Measurements from ENCODE around the gene VMP1.
A peak's percentile ranks its signal among the peaks of the same experiment; 100 is the strongest.
"Not testable (repeated sequence)": the region's sequence is repeated elsewhere in the genome, so short reads cannot be mapped to it uniquely, and the experiment has no call there.

The VMP1 gene

GRCh38 chr17:59830846-59831486 is 123.5 kb downstream of the VMP1 start:
- H3K27ac ChIP-seq (ENCODE audit: low read depth, low read length) = peak overlapping the region; percentile 48
- no peaks in the 10 kb centered on the region for H3K27me3 ChIP-seq (ENCODE audit: control insufficient read depth in 1 of 2, insufficient read depth in 2 of 2, low read length in 2 of 2)
- H3K36me3 ChIP-seq (ENCODE audit: control insufficient read depth in 1 of 2, insufficient read depth in 2 of 2, low read length in 2 of 2) = no peaks in the 10 kb centered on the region
- H3K4me3 ChIP-seq (ENCODE audit: low read depth in 1 of 2, low read length in 2 of 2) = no peak overlapping the region
- no peak overlapping the region for H3K9ac ChIP-seq (ENCODE audit: low read depth in 1 of 2, low read length in 2 of 2)
- peaks cover 31 to 49% of the 10 kb centered on the region in 2 donors for H3K4me1 ChIP-seq (ENCODE audit: control insufficient read depth in 1 of 2, insufficient read depth in 2 of 2, low read length in 2 of 2)
- H3K9me3 ChIP-seq (ENCODE audit: control insufficient read depth in 1 of 2, low read length in 2 of 2) = no peaks in the 10 kb centered on the region

GRCh38 chr17:59832883-59833379 is 125.5 kb downstream of the VMP1 start:
- Histone ChIP-seq H3K27me3 (ENCODE audit: control insufficient read depth in 1 of 2, insufficient read depth in 2 of 2, low read length in 2 of 2) (no peaks in the 10 kb centered on the region), H3K36me3 (ENCODE audit: control insufficient read depth in 1 of 2, insufficient read depth in 2 of 2, low read length in 2 of 2) (no peaks in the 10 kb centered on the region), H3K4me3 (ENCODE audit: low read depth in 1 of 2, low read length in 2 of 2) (no peak overlapping the region), H3K27ac (ENCODE audit: low read depth, low read length) (no peak overlapping the region), H3K9ac (ENCODE audit: low read depth in 1 of 2, low read length in 2 of 2) (no peak overlapping the region), H3K4me1 (ENCODE audit: control insufficient read depth in 1 of 2, insufficient read depth in 2 of 2, low read length in 2 of 2) (peaks cover 37 to 41% of the 10 kb centered on the region in 2 donors), H3K9me3 (ENCODE audit: control insufficient read depth in 1 of 2, low read length in 2 of 2) (no peaks in the 10 kb centered on the region)

GRCh38 chr17:59837308-59838051 is 130.0 kb downstream of the VMP1 start:
- H3K4me3 ChIP-seq (ENCODE audit: low read depth in 1 of 2, low read length in 2 of 2) = peak overlapping the region; percentile 84 to 96
- no peaks in the 10 kb centered on the region for H3K27me3 ChIP-seq (ENCODE audit: control insufficient read depth in 1 of 2, insufficient read depth in 2 of 2, low read length in 2 of 2)
- peaks cover 11 to 15% of the 10 kb centered on the region in 2 donors for H3K4me1 ChIP-seq (ENCODE audit: control insufficient read depth in 1 of 2, insufficient read depth in 2 of 2, low read length in 2 of 2)
- H3K36me3 ChIP-seq (ENCODE audit: control insufficient read depth in 1 of 2, insufficient read depth in 2 of 2, low read length in 2 of 2) = peaks cover 15 to 26% of the 10 kb centered on the region in 2 donors
- peak overlapping the region; percentile 66 for H3K27ac ChIP-seq (ENCODE audit: low read depth, low read length)
- H3K9ac ChIP-seq (ENCODE audit: low read depth in 1 of 2, low read length in 2 of 2) = peak overlapping the region; percentile 89 to 100
- no peaks in the 10 kb centered on the region for H3K9me3 ChIP-seq (ENCODE audit: control insufficient read depth in 1 of 2, low read length in 2 of 2)

- Histone ChIP-seq H3K36me3 (ENCODE audit: control insufficient read depth in 1 of 2, insufficient read depth in 2 of 2, low read length in 2 of 2) (peaks cover 15 to 26% of the 10 kb centered on the region in 2 donors), H3K27me3 (ENCODE audit: control insufficient read depth in 1 of 2, insufficient read depth in 2 of 2, low read length in 2 of 2) (no peaks in the 10 kb centered on the region), H3K9me3 (ENCODE audit: control insufficient read depth in 1 of 2, low read length in 2 of 2) (no peaks in the 10 kb centered on the region), H3K4me1 (ENCODE audit: control insufficient read depth in 1 of 2, insufficient read depth in 2 of 2, low read length in 2 of 2) (peaks cover 10 to 11% of the 10 kb centered on the region in 2 donors), H3K27ac (ENCODE audit: low read depth, low read length) (peak overlapping the region; percentile 99), H3K4me3 (ENCODE audit: low read depth in 1 of 2, low read length in 2 of 2) (peak overlapping the region; percentile 84 to 96), H3K9ac (ENCODE audit: low read depth in 1 of 2, low read length in 2 of 2) (peak overlapping the region; percentile 89 to 100)
These were observed 130.8 kb downstream of the VMP1 start for GRCh38 chr17:59838052-59838916.

GRCh38 chr17:59839651-59840328 is 132.3 kb downstream of the VMP1 start:
- Histone ChIP-seq H3K36me3 (ENCODE audit: control insufficient read depth in 1 of 2, insufficient read depth in 2 of 2, low read length in 2 of 2) (peaks cover 15 to 26% of the 10 kb centered on the region in 2 donors), H3K27ac (ENCODE audit: low read depth, low read length) (peak overlapping the region; percentile 99), H3K27me3 (ENCODE audit: control insufficient read depth in 1 of 2, insufficient read depth in 2 of 2, low read length in 2 of 2) (no peaks in the 10 kb centered on the region), H3K4me1 (ENCODE audit: control insufficient read depth in 1 of 2, insufficient read depth in 2 of 2, low read length in 2 of 2) (peaks cover 13 to 23% of the 10 kb centered on the region in 2 donors), H3K9me3 (ENCODE audit: control insufficient read depth in 1 of 2, low read length in 2 of 2) (no peaks in the 10 kb centered on the region), H3K4me3 (ENCODE audit: low read depth in 1 of 2, low read length in 2 of 2) (peak overlapping the region; percentile 84 to 96), H3K9ac (ENCODE audit: low read depth in 1 of 2, low read length in 2 of 2) (peak overlapping the region; percentile 89 to 100)

GRCh38 chr17:59840329-59841090 is 133.1 kb downstream of the VMP1 start:
- Histone ChIP-seq H3K9ac (ENCODE audit: low read depth in 1 of 2, low read length in 2 of 2) (peak overlapping the region; percentile 89 to 100), H3K4me1 (ENCODE audit: control insufficient read depth in 1 of 2, insufficient read depth in 2 of 2, low read length in 2 of 2) (peaks cover 20 to 28% of the 10 kb centered on the region in 2 donors), H3K27me3 (ENCODE audit: control insufficient read depth in 1 of 2, insufficient read depth in 2 of 2, low read length in 2 of 2) (no peaks in the 10 kb centered on the region), H3K9me3 (ENCODE audit: control insufficient read depth in 1 of 2, low read length in 2 of 2) (no peaks in the 10 kb centered on the region), H3K4me3 (ENCODE audit: low read depth in 1 of 2, low read length in 2 of 2) (peak overlapping the region; percentile 84 to 96), H3K36me3 (ENCODE audit: control insufficient read depth in 1 of 2, insufficient read depth in 2 of 2, low read length in 2 of 2) (peaks cover 15 to 26% of the 10 kb centered on the region in 2 donors), H3K27ac (ENCODE audit: low read depth, low read length) (peak overlapping the region; percentile 99)

GRCh38 chr17:59841091-59841881 is 133.8 kb downstream of the VMP1 start:
- H3K4me3 ChIP-seq (ENCODE audit: low read depth in 1 of 2, low read length in 2 of 2) = peak overlapping the region; percentile 84 to 96
- peak overlapping the region; percentile 99 for H3K27ac ChIP-seq (ENCODE audit: low read depth, low read length)
- H3K9ac ChIP-seq (ENCODE audit: low read depth in 1 of 2, low read length in 2 of 2) = peak overlapping the region; percentile 89 to 100
- H3K9me3 ChIP-seq (ENCODE audit: control insufficient read depth in 1 of 2, low read length in 2 of 2); H3K27me3 ChIP-seq (ENCODE audit: control insufficient read depth in 1 of 2, insufficient read depth in 2 of 2, low read length in 2 of 2): not testable (repeated sequence)
- peaks cover 15 to 26% of the 10 kb centered on the region in 2 donors for H3K36me3 ChIP-seq (ENCODE audit: control insufficient read depth in 1 of 2, insufficient read depth in 2 of 2, low read length in 2 of 2)
- peaks cover 25 to 34% of the 10 kb centered on the region in 2 donors for H3K4me1 ChIP-seq (ENCODE audit: control insufficient read depth in 1 of 2, insufficient read depth in 2 of 2, low read length in 2 of 2)

- not testable (repeated sequence) for H3K9me3 ChIP-seq (ENCODE audit: control insufficient read depth in 1 of 2, low read length in 2 of 2); H3K27me3 ChIP-seq (ENCODE audit: control insufficient read depth in 1 of 2, insufficient read depth in 2 of 2, low read length in 2 of 2)
- Histone ChIP-seq H3K9ac (ENCODE audit: low read depth in 1 of 2, low read length in 2 of 2) (peak overlapping the region; percentile 89 to 100), H3K4me1 (ENCODE audit: control insufficient read depth in 1 of 2, insufficient read depth in 2 of 2, low read length in 2 of 2) (peaks cover 25 to 35% of the 10 kb centered on the region in 2 donors), H3K4me3 (ENCODE audit: low read depth in 1 of 2, low read length in 2 of 2) (peak overlapping the region; percentile 84 to 96), H3K27ac (ENCODE audit: low read depth, low read length) (peak overlapping the region; percentile 59), H3K36me3 (ENCODE audit: control insufficient read depth in 1 of 2, insufficient read depth in 2 of 2, low read length in 2 of 2) (peaks cover 15 to 26% of the 10 kb centered on the region in 2 donors)
These were observed 134.4 kb downstream of the VMP1 start for GRCh38 chr17:59841882-59842263.

Data from duodenal mucosa (tissue), 2 donors.